NCI-H2196 treated with DMSO at 0.1 percent for 48 hours (cell line): Measurements from ENCODE around the gene DNAH3.
"Not testable (repeated sequence)": the region's sequence is repeated elsewhere in the genome, so short reads cannot be mapped to it uniquely, and the experiment has no call there.

Experiments used
- DNase-seq: peaks from one replicate; lab custom pipeline; 2025; ENCODE audit not compliant: unreplicated experiment; lab: John Stamatoyannopoulos, UW

Gene DNAH3

DNA sequence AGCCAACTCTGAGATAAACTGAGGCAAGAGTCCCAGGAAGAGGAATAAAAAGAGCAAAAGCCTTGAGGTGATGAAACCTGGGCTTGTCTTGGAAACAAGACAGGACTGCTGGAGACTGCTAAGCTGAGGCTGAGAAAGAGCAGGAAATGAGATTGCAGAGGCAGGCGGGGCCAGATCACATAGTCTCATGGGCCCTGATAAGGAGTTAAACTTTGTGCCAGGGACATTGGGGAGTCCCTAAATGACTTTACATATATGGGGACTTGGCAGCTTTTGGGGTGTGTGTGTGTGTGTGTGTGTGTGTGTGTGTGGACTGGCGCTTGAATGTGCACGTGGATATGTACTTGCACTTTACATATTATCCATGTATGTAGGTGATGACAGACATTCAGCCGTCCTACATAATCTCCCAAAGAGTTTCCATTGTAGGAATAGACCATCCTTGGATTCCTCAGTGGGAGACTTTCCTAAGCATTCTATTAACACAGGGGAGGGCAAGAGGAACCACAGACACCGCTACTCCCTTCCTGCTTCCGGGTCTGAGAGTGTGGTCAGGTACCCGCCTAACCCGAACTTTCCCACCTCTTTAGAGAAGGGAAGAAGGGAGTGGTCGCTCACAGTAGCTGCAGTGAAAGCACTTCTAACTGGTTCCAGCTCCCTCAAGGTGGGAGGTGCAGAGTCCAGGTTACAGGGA lies 127.0 kb downstream of the DNAH3 start:
- DNase-seq = no peak

DNA sequence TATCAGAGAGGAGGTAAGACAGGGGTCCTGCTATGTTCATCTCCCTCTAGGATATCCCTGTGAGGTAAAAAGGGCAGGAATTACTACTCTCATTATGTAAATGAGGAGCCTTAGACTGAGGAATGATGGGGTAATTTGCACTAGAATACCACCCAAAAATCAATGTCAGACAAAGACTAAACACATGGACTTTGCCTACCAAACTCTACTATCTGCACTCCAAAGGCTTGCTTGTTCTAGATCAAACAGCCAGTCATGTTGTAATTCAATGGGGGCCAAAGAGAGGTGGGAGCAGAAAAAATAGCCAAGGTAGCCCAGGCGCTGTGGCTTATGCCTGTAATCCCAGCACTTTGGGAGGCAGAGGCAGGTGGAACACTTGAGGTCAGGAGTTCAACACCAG lies 129.3 kb downstream of the DNAH3 start:
- no peak for DNase-seq

DNA sequence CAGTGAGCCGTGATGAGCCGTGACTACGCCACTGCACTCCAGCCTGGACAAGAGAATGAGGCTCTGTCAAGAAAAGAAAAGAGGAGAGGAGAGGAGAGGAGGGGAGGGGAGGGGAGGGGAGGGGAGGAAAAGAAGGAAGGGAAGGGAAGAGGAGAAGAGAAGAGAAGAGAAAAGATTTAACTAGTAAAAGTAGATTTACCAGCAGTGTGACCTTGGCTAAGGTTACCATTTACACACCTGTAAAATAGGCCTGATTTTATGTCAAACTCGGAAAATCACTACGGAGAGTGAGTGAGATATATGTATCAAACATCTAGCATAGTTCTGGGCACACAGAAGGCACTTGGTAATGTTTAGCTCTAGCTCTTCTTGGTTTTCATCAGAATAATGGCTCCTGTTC lies 140.8 kb downstream of the DNAH3 start:
- DNase-seq = no peak

DNA sequence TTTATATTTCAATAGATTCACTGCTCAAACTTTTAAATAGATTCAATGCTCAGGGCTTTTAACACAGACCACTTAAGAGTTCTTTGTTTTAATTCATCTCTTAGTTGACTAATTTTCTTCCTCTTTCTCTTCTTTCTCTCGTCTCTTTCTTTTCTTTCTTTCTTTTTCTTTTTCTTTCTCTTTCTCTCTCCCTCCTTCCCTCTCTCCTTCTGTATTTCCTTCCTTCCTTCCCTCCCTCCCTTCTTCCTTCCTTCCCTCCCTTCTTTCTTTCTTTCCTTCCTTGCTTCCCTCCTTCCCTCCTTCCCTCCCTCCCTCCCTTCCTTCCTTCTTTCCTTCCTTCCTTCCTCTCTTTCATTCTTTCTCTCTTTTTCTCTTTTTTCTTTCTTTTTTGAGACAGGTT lies 145.6 kb downstream of the DNAH3 start:
- no peak for DNase-seq

DNA sequence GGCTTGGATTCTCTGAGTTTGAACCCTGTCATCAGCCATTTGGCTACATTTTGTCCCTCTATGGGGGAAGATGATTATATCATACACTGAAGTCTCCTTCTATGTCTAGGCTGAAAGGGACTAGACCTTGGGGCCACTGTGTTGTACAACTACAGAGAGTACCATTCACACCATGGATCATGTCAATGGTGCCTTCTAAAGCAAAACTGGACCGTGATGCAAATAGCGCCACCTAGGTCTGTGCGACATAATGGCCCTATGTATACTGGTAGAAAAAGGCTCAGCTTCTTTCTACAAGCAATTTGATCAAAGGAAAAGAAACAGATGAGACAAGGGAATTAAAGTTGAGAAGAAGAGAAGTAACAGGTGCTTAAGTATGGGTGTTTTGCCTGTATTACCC lies 149.4 kb downstream of the DNAH3 start:
- no peak for DNase-seq

DNA sequence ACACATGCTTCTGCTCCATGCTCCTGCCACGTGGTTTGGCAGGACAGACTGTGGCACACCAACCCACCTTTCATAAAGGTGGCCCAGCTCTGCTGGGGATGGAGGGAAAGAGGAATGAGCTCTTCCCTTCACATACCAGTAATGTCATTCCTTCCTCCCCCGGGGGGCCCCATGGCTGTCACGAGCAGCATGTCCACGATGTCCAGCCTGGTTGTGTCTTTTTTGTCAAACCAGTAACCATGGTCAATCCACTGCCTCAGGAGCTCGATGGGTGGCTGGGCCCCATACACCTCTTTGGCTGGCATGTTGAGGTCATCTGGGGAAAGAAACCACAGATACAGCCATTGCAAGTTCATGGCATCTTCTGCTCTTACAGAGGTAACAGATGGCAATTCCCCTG lies 153.5 kb downstream of the DNAH3 start:
- DNase-seq = no peak

DNA sequence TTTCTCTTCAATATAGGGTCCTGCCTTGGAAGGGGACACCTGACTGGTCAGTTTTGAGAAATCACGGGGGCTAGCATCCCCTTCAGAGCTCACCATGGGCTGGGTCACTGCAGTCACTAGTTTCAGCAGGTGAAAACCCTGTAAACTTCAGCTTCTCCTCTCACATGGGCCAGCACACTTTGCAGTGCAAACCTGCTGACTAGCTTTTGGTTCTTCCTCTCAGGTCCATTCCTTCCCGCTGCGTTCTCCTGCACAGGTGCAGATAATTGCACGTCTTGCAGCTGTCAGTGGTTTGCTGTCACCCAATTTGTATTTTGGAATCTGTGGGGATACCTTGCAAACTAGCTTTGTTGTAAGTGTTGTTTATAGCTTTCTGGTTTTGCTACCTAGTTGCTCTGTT lies 154.9 kb downstream of the DNAH3 start:
- no peak for DNase-seq

DNA sequence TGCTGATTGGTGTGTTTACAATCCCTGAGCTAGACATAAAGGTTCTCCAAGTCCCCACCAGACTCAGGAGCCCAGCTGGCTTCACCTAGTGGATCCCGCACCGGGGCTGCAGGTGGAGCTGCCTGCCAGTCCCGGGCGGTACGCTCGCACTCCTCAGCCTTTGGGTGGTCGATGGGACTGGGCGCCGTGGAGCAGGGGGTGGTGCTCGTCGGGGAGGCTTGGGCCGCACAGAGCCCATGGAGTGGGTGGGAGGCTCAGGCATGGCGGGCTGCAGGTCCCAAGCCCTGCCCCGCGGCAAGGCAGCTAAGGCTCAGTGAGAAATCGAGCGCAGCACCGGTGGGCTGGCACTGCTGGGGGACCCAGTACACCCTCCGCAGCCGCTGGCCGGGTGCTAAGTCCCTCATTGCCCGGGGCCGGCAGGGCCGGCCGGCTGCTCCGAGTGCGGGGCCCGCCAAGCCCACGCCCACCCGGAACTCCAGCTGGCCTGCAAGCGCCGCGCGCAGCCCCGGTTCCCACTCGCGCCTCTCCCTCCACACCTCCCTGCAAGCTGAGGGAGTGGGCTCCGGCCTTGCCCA lies 161.1 kb downstream of the DNAH3 start:
- not testable (repeated sequence) for DNase-seq

DNA sequence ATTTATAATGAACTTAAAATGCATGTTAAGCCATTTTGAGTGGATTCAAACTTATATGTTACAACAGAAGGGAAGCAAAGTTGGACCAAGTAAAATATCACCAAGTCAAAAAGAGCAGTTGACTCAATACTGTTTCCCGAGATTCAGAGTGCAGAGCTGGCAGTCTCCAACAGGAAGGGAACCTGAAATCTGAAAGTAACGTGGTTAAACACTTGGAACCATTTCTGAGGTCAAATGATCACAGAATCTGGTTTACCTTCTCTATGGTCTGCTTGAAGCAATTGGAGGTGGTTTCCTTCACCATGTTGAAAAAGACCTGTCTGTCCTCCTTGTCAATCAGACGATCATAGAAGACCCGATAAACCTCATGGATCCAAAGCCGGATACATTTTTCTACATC lies 163.6 kb downstream of the DNAH3 start:
- DNase-seq = no peak

DNA sequence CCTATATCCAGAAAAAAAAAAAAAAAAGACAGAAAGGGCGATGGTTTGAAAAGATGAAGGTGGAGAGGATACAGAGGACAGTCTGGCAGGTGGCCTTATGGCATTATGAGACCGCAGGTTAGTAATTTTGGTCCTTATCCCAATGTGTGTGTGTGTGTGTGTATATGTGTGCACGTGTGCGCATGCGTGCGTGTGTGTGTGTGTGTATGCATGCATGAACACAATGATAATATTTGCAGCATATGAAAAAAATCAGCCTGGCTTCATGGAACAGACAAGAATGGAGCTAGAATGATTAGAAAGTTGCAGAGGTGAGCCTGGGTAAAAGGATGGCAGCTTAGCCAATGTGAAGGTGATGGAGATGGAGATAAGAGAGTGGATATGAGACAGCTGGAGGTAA lies 166.6 kb downstream of the DNAH3 start:
- DNase-seq = no peak

DNA sequence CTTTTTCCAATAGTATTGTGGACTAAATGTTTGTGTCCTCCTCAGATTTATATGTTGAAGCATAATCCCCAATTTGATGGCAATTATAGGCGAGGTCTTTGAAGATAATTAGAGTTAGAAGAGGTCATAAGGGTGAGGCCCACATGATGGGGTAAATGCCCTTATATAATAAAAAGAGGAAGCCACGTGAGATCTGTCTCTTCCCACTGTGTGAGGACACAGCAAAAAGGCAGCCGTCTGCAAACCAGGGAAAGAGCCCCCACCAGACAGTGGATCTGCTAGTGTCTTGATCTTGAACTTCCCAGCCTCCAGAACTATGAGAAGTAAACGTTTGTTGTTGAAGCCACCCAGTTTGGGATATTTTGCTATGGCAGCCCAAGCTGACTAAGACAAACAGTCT lies 174.1 kb downstream of the DNAH3 start:
- DNase-seq = no peak

DNA sequence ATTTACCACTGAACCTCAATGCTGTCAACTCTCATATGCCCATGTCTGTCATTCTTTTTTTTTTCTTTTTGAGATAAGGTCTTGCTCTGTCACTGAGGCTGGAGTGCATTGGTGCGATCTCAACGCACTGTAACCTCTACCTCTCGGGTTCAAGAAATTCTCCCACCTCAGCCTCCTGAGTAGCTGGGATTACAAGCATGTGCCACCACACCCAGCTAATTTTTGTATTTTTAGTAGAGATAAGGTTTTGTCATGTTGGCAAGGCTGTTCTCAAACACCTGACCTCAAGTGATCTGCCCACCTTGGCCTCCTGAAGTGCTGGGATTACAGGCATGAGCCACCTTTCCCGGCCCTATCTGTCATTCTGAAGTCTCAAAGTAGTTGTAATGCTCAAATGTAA lies 177.4 kb downstream of the DNAH3 start:
- not testable (repeated sequence) for DNase-seq

DNA sequence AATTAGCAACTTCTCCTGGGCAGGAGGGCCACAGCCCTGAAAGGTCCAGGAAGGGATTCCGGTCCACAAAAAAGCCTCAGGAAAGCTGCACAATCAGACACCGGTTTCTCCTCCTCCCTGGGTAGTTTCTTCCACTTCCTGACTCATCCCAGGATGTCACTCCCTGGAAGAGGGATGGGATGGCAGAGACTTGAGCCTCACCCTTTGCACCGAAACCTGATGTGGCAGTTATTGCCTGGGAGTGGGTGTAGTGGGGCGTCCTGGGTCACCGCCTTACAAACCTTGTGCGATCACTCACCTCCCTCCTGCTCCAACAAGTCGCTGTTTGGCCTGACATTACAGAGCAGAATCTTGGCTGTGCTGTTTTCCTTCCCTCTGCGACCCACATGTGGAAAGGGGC lies 179.2 kb downstream of the DNAH3 start:
- no peak for DNase-seq

DNA sequence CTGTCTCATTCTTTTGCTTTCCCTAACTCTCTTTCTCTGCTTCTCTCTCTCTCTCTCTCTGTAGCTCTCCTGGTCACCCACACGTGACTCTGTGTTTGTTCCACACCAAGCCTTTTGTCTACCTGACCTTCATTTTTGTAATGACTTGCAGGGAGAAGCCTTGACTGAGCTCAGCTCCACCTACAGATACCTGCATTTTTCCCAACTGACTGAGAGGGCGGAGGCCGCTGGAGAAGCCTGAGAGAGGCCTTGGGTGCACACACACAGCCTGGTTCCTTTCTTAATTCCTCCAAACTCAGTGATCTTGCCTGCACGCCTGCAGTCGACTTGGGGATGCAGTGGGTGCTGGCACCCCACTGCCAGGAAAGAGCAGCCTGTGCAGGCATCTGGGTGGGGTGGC lies 181.3 kb downstream of the DNAH3 start:
- no peak for DNase-seq

DNA sequence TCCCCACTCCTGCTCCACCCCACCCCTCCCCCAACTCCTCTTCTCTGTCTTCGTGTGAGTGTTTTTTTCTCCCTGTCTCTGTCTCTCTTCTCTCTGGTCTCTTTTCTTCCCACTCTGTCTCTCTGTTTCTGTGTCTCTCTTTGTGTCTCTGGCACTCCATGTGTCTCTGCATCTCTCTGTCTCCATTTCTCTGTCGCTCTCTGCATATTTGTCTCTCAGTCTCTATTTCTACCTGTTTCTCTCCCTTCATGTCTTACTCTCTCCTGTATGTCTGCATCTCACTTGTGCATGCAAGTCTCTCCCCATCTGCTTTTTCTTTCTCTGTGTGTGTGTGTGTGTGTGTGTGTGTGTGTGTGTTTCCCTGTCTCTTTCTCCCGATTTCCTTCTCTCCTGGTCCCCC lies 181.9 kb downstream of the DNAH3 start:
- DNase-seq = no peak

DNA sequence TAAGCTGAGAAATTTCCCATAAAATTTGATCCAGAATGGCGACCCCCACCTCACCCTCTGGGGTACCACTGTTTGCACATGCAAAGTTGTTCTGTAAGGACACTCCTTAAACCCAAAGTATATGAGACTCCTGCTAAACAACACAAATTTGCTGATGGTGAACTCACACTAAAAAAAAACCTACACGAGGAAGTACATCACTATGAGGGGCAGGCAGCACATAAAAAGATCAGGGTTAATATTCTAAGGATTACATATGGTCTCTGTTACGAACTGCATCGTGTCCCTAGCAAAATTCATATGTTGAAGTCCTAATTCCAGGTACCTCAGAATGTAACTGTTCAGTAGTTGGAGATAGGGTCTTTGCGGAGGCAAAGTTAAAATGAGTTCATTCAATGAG lies 189.7 kb downstream of the DNAH3 start:
- no peak for DNase-seq

DNA sequence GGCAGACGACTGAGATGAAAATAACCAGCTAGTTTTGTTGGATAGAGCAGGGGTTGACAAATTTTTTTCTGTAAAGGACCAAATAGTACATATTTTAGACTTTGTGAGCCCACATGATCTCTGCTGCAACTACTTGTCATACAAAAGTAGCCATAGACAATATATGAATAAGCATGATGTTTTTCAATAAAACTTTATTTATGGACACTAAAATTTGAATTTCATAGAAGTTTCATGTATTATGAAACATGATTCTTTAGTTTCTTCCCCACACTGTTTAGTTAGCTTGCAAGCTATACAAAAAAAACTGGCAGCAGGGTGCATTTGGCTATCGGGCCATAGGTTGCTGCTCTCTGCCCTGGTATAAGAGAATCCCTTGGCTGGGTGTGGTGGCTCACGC lies 193.5 kb downstream of the DNAH3 start:
- DNase-seq = no peak

DNA sequence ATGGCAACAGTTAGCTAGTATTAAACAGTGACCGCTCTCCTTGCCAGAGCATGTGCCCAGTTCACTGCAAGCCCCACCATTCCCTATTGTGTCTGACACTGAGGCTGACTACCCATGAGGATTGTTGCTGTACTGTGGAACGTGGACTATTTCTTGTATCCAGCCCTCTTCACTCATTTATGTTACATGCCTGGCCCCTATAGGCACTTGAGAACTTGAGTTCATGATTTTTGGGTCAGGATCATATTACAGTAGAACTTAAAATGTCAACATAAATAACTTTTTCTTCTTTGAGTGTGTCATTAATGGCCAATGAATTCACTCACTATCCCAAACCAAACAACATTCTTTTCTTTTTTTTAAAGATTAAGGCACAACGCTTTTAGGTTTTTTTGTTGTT lies 194.3 kb downstream of the DNAH3 start:
- DNase-seq = no peak

DNA sequence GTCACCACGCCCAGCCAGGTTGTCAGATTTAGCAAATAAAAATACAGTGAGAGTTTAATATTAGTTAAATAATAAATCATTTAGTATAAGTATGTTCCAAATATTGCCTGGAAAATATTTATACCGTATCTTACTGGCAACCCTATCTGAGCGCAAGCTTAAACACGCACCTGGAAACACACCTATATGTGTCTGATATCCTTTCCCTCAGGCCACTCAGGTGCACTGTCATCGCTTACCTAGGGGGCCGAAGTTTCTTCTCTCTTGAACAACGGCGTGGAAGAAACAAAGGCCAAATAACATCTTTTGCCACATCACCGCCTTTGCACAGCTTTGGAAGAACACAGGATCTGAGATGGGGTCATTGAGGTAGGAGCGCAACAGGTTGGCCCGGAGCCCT lies 196.1 kb downstream of the DNAH3 start:
- DNase-seq = no peak

DNA sequence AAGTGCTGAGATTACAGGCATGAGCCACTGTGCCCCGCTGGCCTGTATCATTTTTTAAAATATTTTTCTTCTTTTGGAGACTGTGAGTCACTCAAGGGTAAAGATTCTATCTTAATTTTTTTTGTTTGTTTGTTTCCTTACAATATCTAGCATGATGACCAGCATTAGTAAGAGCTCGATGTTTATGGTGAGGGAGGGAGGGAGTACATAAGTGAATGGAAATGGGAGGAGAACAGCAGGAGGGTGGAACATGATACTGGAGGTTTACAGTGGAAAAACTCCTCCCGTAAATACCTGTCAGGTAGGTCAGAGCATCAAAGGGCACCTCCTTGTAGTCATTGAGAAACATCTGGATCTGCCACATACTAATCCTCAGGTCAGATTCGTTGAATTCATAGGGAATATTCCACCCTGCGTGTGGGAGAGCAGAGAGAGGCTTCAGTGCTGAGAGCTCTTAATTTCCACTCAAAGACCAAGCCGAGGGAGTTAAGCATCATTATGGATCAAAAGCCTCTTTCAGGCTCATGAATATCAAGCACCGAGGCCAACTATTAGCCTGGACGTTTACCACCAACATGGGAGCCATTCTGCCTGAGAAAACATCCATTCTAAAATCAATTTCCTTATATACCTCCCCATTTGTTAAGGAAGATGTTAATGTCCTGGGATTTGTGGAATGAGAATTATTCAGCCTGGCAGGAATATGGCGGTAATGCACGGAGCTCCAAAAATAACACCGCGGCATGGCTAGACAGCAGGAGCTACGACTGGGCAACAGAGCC lies 198.3 kb downstream of the DNAH3 start:
- no peak for DNase-seq

DNA sequence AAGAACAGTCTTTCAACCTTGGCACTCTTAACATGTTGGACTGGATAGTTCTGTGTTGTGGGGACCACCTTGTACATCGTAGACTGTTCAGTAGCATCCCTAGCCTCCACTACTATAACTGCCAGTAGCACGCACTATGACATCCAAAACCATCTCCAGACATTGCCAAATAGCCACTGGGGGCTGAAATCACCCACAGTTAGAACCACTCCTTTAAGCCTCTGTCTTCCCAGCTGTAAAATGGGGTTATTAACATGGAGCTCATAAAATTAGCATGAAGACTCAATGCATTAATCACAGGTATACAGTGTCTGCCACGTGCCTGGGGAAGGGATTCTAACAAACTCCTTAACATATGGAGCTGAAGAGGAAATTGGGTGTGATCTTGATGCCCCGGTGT lies 200.4 kb downstream of the DNAH3 start:
- no peak for DNase-seq

DNA sequence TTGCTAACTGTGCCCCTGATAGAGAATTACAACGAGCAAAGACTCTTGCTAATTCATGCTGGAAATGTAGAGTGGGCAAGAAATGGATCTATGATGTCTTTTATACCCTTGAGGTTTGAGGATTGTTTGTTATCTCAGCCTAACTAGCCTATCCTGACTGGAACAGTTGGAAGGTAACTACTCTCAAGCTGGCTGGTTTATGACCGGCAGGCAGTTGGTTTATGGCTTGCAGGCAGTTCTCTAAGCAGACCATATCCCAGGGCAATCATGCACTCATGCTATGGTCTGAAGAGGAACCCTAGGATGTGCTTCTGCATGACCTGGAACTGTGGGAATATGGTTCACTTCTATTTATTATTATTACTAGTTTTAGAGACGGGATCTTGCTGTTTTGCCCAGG lies 201.0 kb downstream of the DNAH3 start:
- DNase-seq = no peak

DNA sequence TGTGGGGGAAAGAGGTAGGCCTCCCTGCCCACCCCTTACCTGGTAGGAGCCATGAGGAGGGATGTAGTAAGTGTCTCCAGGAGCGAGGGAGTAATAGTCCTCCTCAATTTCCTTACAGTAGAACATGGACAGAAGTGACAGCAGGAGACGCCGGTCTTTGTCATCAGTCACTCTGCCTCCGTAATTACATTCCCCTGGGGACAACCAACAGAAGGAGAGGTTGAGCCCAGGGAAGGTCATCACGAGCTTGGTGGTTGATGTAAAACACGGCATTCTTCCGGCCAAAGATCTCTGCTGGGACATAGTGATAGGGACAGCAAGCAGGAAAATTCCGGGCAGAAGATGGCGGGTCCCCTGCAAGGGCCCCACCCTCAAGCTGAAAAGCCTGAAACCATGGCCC lies 202.2 kb downstream of the DNAH3 start:
- DNase-seq = no peak
